Adrenal gland (tissue), 5 donors: ENCODE data around the gene FAXDC2.

Experiments used
- CTCF ChIP-seq, 6 experiments: fragments of 450-650 bp in 4 of 6; fragments of 200-600 bp in 2 of 6; sonication (generic) in 1 of 6; IDR thresholded peaks; 1 replicate in 5 of 6; 2 replicates in 1 of 6; pipeline versions ENCODE4 v1.5.1 to v1.8.0; 2016 to 2021; ENCODE audit warnings: antibody characterized with exemption in 6 of 6, mild to moderate bottlenecking in 2 of 6, moderate library complexity in 1 of 6
- POLR2A ChIP-seq, 2 donors: fragments of 450-650 bp; IDR thresholded peaks; one replicate each; pipeline ENCODE4 v1.6.1; 2017; ENCODE audit warnings: antibody characterized with exemption in 2 of 2, mild to moderate bottlenecking in 2 of 2, moderate library complexity in 1 of 2
- donor health status: DM: no; HTN: no; CAD: no.

GRCh38 chr5:154884424-154884823 is 34.0 kb upstream of the FAXDC2 start:
- TF ChIP-seq CTCF (IDR thresholded peaks at IDR 0.05) (no peak), POLR2A (IDR thresholded peaks at IDR 0.05) (no peak)
